ENCODE results near the gene C14orf132.

- no peak for TF ChIP-seq CTCF (IDR thresholded peaks at IDR 0.05)
- no peak for TF ChIP-seq POLR2A (IDR thresholded peaks at IDR 0.05)
- no peak for TF ChIP-seq POLR2AphosphoS5 (IDR thresholded peaks at IDR 0.05; ENCODE audit: insufficient read depth in 1 of 2, low read depth in 1 of 2)
Observed at GRCh38 chr14:96139879-96140278, 100.7 kb downstream of the C14orf132 start.
